IMR-90 (cell line): Measurements from ENCODE around the gene SAMD11.

Experiments used
- FOS ChIP-seq: fragments of 150-350 bp; IDR thresholded peaks from 2 replicates; pipeline ENCODE4 v1.6.1; 2016; ENCODE audit warnings: low read depth, low read length
- MAZ ChIP-seq: IDR thresholded peaks from 2 replicates; pipeline ENCODE4 v1.6.1; 2012; ENCODE audit warnings: low read depth, mild to moderate bottlenecking, low read length, improper control_type of control experiment, moderate library complexity, borderline replicate concordance
- RCOR1 ChIP-seq: IDR thresholded peaks from 2 replicates; pipeline ENCODE4 v1.6.1; 2012; ENCODE audit warnings: mild to moderate bottlenecking, low read length, improper control_type of control experiment; ENCODE audit not compliant: insufficient replicate concordance
- SMC3 ChIP-seq: fragments of 150-350 bp; IDR thresholded peaks from 2 replicates; pipeline ENCODE4 v1.6.1; 2016; ENCODE audit warnings: low read depth, mild to moderate bottlenecking, antibody characterized with exemption, low read length, moderate library complexity
- TF ChIP-seq, protein P1 (sequence below): conservative IDR thresholded peaks from 2 replicates; pipeline ENCODE4 v1.5.1; 2012; ENCODE audit warnings: mild to moderate bottlenecking, low read depth, low read length, improper control_type of control experiment

DNA sequence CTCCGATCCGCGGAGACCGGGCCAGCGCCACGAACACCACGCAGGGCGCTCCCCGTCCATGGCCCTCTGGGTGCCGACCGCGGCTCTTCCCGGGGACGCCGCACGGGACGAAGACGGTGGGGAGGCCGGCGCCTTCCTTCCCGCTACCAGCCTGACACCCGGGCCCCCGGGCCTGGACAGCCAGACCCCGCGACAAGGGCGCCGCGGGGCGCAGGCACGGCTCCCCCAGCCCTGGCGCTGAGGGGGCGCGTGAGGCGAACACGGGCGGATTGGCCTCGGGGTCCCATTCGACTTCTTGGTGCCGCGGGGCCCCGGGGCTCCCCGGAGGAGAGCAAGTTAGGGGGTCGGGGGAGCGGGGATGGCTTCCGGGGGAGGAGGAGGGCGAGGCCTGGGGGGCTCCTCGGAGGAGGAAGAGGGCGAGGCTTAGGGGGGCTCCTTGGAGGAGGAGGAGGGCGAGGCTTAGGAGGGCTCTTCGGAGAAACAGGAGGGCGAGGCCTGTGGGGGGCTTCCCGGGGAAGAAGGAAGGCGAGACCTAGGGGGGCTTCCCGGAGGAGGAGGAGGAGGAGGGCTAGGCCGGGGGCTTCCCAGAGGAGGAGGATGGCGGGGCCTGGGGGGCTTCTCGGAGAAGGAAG is 36.1 kb downstream of the SAMD11 start:
- TF ChIP-seq, protein P1, sequence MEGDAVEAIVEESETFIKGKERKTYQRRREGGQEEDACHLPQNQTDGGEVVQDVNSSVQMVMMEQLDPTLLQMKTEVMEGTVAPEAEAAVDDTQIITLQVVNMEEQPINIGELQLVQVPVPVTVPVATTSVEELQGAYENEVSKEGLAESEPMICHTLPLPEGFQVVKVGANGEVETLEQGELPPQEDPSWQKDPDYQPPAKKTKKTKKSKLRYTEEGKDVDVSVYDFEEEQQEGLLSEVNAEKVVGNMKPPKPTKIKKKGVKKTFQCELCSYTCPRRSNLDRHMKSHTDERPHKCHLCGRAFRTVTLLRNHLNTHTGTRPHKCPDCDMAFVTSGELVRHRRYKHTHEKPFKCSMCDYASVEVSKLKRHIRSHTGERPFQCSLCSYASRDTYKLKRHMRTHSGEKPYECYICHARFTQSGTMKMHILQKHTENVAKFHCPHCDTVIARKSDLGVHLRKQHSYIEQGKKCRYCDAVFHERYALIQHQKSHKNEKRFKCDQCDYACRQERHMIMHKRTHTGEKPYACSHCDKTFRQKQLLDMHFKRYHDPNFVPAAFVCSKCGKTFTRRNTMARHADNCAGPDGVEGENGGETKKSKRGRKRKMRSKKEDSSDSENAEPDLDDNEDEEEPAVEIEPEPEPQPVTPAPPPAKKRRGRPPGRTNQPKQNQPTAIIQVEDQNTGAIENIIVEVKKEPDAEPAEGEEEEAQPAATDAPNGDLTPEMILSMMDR, result no peak
- TF ChIP-seq FOS (no peak), MAZ (no peak), SMC3 (no peak), RCOR1 (no peak)
